ENCODE results near the gene SLC11A2.

DNA sequence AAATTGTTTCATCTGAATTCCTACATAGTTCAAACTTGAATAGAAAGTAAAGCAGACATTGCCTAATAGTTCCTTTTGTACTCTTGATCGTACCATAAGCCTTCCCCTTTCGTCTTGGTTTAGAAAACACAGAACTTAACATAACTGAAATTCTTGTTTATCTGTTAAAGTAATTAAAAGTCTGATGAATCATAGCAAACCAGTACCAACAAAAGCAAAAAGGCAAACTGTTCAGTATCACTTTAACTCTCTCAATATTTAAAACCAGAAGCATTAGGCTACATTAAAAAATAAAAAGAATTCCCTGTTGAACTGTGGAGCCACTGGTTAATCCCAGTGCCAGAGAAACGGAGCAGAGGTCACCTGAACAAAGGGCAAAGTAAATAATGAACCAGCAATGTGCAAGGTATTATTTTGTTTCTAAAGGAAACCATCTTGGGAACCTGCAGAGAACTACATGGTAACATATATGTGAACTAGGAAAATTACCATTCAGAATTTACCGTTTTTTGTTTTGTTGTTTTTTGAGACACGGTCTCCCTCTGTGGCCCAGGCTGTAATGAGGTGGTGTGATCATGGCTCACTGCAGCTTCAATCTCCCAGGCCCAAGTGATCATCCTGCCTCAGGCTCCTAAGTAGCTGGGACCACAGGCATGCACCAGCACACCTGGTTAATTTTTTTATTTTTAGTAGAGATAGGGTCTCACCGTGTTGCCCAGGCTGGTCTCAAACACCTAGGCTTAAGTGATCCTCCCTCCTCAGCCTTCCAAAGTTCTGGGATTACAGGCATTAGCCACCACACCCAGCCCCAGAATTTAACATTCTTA lies 91.0 kb downstream of the SLC11A2 start:
- TF ChIP-seq, protein P1, sequence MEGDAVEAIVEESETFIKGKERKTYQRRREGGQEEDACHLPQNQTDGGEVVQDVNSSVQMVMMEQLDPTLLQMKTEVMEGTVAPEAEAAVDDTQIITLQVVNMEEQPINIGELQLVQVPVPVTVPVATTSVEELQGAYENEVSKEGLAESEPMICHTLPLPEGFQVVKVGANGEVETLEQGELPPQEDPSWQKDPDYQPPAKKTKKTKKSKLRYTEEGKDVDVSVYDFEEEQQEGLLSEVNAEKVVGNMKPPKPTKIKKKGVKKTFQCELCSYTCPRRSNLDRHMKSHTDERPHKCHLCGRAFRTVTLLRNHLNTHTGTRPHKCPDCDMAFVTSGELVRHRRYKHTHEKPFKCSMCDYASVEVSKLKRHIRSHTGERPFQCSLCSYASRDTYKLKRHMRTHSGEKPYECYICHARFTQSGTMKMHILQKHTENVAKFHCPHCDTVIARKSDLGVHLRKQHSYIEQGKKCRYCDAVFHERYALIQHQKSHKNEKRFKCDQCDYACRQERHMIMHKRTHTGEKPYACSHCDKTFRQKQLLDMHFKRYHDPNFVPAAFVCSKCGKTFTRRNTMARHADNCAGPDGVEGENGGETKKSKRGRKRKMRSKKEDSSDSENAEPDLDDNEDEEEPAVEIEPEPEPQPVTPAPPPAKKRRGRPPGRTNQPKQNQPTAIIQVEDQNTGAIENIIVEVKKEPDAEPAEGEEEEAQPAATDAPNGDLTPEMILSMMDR (IDR thresholded peaks at IDR 0.05; ENCODE audit: low read depth, low read length, poor library complexity, severe bottlenecking): no peak
- TF ChIP-seq EZH2phosphoT487 (IDR thresholded peaks at IDR 0.05; ENCODE audit: borderline replicate concordance, low read length): no peak
